Jurkat, Clone E6-1 (cell line): Measurements from ENCODE around the gene CTAG2. TPM values are rescaled to one million over a fixed set of nuclear protein-coding genes. Genes with fewer than 3 reads are reported as not detected.
"Not testable (repeated sequence)": the region's sequence is repeated elsewhere in the genome, so short reads cannot be mapped to it uniquely, and the experiment has no call there.

Source experiments
- DNase-seq: peaks from one replicate; pipeline ENCODE4 v3.0.0-alpha.2; 2011; ENCODE audit warnings: low read depth, low spot score
- H3K4me3 ChIP-seq: 2 replicates; pipeline ENCODE4 v1.5.1; 2011; ENCODE audit warnings: mild to moderate bottlenecking, low read length, control low read depth, moderate library complexity
- polyA plus RNA-seq: library from polyadenylated mRNA; unstranded; fragments of >200 nt; gene quantifications from one replicate; pipeline ENCODE4 v1.2.1, GENCODE V29; 2012; ENCODE audit warnings: missing spikeins; ENCODE audit not compliant: insufficient read length, insufficient read depth

CTAG2 gene
- not detected for polyA plus RNA-seq

DNA sequence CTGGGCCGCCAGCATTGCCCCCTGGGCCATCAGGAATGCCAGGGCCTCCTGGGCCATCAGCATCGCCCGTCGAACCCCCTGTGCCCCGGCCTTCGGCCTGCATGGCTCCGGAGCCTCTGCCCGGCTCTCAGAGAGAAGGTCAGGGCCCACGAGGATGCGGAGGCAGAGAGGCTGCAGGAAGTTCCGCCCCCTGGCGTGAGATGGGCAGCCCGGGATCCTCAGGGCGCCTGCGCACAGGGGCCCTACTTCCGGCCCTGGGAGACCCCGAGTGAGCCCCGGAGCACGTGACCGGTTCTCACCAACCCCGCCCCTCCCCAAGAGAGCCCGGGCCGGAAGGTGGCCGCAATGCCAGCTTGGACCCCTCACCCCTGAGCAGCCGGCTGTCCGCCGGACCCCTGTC, at the start of gene CTAG2:
Gene CTAG2, minus strand, starts transcription at position 167 of the 400 bp plus-strand sequence. Its CDS starts 64 bp downstream, at position 103.
- not testable (repeated sequence) for H3K4me3 ChIP-seq, DNase-seq

DNA sequence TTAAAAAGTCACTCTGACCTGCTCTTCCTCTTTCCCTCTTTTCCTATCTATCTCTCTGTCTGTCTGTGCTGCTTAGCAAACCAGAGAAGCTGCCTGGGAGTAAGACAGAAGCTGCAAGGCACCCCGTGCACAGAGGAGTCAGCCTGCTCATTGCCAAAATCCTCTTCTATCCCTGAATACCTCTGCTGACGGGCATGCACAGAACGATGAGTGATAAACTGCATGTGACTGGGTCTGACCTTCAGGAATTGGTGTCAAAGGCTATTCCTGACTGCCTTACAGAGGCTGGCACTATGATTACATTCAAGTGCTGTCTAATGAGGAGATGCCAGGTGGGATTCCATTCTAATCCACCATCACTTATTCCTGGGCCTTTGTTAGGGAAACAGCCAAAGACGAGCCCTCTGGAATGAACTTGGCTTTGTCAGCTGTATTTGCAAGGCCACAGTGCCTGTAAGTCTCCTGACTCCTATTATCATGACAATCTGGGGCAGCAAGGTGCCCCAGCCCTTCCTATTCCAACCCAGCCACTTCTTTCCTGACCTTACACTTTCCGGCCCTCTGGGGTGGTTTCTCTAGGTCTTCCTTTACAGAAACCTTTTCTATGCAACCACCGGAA, 45.4 kb upstream of the CTAG2 start:
- no peak overlapping the region for H3K4me3 ChIP-seq
- no peak for DNase-seq

DNA sequence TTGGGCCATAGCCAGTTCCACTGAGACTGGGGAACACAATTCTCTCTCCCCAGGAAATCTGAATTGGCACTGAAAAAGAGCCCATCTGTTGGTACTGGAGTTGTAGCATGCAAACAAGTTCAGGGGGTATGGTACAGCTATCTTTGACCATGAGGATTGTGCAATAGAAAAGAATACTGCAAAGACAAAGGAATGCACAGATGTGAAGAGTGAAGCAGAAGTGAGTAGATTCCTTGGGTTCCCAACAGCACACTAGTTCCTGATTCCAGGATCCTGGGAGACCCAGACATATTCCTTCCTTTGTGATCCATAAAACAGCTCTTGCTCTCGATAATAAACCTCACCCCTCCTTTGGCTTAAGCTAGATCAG, 43.3 kb upstream of the CTAG2 start:
- no peak for DNase-seq
- H3K4me3 ChIP-seq: no peak overlapping the region

DNA sequence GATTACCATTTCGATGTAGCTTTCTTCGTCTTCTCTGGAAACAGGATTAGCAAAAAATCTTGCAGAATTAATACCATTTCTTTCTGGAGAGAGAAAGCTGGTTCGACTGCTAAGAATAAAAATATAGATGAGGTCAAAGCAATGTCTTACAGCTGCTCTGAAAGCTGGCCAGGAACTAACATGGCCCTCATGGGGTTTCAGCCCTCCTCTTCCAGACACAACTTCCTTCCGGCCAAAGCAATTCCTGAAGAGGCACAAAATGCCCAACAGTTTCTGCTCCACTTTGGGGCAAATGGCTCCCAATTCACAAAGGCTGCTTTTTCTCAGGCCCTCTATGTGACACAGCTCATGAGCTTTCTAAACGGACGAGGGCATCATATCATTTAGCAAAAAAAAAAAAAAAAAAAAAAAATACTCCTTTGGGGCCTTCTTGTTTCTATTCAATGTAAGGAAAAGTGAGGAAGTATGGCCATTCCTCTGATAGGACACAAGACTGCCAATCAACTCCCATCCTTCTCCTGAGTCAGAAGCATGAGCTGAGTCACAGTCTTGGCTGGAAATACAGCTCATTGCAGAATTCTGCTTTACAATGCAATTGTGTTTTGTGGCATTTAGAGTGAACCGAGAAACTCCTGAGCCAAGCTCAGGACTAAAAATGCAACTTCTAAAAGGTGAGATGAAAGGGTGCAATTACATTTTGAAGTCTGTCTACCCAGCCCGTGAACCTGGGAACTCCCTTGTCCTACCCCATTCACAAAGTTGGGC, 42.7 kb upstream of the CTAG2 start:
- H3K4me3 ChIP-seq: no peak overlapping the region
- no peak for DNase-seq

DNA sequence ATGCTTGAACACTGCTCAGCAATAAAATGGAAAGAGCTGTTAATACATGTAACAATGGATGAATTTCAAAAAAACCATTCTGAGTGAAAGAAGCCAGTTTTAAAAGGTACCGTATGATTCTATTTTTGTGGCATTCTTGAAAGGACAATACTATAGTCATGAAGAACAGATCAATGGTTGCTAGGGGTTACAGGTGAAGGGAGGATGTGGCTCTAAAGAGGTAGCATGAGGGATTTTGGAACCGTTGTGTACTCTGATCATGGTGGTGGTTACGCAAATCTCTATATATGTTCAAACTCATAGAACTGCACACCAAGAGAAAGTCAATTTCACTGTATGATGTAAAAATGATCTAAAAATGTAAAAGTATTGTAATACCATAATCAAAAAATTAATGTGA, 40.0 kb upstream of the CTAG2 start:
- H3K4me3 ChIP-seq: no peak overlapping the region
- DNase-seq: peak; percentile 85

DNA sequence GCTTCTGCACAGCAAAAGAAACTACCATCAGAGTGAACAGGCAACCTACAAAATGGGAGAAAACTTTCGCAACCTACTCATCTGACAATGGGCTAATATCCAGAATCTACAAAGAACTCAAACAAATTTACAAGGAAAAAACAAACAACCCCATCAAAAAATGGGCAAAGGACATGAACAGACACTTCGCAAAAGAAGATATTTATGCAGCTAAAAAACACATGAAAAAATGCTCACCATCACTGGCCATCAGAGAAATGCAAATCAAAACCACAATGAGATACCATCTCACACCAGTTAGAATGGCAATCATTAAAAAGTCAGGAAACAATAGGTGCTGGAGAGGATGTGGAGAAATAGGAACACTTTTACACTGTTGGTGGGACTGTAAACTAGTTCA, 37.1 kb upstream of the CTAG2 start:
- not testable (repeated sequence) for DNase-seq, H3K4me3 ChIP-seq

DNA sequence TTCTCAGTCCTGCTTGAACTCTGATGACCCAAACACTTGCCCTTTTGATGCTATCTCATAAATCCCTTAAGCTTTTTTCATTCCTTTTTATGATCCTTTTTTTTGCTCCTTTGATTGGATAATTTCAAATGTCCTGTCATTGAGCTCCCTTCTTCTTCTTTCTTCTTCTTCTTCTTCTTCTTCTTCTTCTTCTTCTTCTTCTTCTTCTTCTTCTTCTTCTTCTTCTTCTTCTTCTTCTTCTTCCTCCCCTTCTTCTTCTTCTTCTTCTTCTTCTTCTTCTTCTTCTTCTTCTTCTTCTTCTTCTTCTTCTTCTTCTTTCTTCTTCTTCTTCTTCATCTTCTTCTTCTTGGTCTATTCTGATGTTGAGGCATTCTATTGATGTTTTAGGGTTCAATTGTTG, 18.7 kb upstream of the CTAG2 start:
- not testable (repeated sequence) for H3K4me3 ChIP-seq, DNase-seq

DNA sequence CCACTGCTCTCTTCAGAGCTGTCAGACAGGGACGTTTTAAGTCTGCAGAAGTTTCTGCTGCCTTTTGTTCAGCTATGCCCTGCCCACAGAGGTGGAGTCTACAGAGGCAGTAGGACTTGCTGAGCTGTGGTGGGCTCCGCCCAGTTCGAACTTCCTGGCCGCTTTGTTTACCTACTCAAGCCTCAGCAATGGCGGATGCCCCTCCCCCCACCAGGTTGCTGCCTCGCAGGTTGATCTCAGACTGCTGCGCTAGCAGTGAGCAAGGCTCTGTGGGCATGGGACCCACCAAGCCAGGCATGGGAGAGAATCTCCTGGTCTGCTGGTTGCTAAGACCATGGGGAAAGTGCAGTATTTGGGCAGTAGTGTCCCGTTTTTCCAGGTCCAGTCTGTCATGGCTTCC, 17.5 kb upstream of the CTAG2 start:
- not testable (repeated sequence) for DNase-seq, H3K4me3 ChIP-seq

DNA sequence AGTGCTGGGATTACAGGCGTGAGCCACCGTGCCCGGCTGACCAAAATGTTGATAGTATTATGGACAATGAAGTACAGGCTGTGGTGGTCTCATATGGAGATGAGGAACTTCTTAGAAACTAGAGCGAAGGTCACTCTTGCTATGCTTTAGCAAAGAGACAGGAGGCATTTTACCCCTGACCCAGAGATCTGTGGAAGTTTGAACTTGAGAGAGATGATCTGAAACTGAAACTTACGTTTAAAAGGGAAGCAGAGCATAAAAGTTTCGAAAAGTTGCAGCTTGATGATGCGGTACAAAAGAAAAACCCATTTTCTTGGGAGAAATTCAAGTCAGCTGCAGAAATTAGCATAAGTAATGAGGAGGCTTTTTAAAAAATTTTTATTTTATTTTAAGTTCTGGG, 8.5 kb upstream of the CTAG2 start:
- DNase-seq: no peak
- H3K4me3 ChIP-seq: no peak overlapping the region

DNA sequence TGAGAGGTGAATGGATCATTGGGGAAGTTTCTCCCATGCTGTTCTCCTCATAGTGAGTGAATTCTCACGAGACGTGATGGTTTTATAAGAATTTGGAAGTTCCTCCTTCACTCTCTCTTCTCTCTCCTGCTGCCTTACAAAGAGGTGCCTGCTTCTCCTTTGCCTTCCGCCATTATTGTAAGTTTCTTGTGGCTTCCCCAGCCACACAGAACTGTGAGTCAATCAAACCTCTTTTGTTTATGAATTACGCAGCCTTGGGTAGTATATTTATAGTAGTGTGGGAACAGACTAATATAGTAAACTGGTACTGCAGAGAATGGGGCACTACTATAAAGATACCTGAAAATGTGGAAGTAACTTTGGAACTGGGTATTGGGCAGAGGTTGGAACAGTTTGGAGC, 7.8 kb upstream of the CTAG2 start:
- H3K4me3 ChIP-seq: no peak overlapping the region
- DNase-seq: no peak

DNA sequence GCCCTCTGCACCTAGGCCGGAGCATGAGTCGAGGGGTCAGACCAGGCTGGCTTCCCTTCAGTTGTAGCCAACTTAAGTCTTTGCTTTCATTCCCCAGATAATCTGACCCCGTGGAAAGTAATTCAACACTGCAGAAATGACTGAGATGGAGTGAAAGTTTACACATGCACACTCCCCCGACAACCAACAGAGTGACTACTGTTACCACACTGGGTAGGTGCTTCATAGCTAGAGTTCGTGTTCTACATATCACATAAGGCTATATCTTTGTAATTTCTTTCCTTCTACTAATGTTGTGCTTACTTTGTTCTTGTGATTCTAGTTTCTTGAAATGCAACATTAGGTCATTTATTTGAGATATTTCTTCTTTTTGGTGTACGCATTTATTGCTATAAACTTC, 7.2 kb upstream of the CTAG2 start:
- DNase-seq: no peak
- no peak overlapping the region for H3K4me3 ChIP-seq

DNA sequence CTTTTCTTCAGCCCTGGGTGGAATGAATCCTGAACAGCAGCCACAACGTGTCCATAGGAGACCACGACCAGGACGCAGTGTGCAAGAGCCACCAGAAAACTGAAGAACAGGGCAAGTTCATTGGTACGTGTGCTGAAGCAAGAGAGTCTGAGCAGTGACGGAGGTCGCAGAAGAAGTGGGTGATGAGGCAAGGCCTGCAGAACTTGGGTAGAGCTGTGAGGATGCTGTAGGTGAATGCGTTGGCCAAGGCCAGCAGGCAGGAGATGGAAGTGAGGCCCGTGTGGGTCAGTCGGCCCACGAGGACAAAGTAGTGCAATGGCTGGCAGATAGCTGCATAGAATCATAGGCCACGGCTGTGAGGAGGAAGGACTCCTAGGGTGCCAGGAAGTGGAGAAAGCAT, 5.6 kb upstream of the CTAG2 start:
- no peak overlapping the region for H3K4me3 ChIP-seq
- DNase-seq: no peak

DNA sequence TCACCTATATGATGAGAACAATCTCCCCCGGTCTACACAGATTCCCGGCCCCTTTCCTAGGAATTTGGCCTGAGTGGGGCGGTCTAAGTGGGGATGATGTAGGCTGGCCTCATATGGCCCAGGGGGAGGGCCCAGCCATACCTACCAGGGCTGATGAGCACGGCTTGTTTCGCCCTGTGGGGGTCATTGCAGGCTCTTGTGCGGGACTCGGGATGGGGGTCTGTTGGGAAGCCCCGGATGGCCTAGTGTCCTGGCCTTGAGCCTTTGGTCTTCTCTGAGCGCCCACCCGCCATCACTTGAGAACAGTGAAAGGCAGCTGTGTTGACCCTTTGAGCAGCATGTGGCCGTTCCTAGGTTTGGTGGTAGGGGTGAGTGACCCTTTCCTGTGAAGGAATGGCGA, 4.8 kb upstream of the CTAG2 start:
- no peak for DNase-seq

DNA sequence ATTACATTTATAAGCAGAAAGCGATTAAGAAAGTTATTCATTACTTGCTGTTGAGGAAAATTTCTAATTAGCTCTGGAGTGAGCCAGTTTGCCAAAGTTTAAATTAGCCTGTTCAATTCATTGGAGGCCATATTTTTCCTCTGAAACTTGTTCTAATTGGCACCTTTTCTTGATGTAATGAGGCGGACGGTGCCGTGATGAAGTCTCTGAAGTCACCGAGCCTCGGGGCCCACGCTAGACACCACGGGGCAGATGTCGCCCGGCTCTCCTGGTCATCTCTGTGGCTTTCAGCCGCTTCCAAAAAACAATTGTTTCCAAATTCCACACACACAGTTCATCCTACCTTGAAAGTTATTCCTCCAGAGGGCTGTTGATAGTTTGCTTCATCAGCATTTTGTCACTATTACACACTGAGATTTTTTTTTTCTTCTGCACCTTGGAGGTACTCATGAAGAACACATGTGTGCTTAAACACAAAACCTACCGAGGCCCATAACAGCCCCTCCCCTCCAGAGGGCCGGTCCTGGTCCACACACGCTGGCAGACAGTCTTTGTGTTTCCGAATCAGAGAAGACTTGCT, 3.9 kb upstream of the CTAG2 start:
- H3K4me3 ChIP-seq: no peak overlapping the region
- DNase-seq: no peak

More for the DNA sequence above, 4.8 kb upstream of the CTAG2 start:
- H3K4me3 ChIP-seq: no peak overlapping the region

DNA sequence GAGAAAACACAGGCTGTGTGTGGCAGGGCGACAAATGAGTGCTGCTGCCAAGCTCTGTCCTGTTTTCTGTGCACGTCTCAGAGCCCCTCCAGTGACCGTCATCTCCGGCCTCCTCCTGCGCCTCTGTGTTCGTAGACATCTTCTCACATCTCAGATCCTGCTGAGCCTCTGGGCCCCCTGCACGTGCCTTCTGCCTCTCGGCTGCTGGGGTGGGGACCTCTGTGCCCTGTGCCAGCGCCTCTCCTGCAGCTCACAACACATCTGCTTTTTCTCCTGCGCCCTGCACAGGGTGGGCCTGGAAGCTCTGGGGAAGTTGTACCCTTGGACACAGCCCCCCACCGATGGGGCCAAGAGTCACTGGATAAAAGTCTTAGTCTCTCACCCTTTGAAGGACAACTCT, 2.4 kb upstream of the CTAG2 start:
- H3K4me3 ChIP-seq: no peak overlapping the region
- no peak for DNase-seq

DNA sequence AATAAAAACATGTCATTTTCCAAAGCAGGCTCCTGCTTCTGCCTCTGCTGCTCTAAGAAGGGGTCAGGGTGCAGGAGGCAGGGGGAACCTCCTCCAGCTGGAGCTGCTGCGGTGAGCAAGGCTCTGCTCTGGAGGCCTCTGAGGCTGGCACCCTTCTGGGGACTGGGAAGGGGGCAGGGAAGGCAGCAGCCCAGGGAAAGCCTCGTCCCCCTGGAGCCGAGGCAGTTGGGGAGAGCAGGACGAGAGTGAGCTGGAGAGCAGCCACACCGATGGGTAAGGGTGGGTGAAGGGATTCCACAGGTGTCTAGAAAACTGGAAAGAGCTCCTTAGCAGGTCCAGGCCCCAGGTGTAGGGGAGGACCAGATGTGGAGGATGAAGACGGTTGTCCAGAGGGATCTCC, 2.0 kb upstream of the CTAG2 start:
- H3K4me3 ChIP-seq: no peak overlapping the region

DNA sequence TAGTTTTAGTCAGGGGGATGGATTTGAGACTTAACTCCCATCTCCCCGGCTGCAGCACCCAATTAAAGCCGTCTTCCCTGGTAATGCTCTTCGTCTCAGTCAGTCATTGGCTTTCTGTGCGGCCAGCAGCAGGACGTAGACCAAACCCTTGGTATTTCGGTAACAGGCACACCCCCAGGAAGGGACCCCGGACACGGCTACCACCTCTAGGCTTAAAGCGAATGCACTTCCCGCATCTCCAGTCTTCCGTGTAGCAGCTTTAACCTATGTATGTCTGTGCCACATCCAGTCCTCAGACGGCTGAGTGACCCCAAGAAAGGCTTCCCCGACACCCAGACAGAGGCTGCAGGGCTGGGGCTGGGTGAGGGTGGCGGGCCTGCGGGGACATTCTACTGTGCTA, 1.5 kb upstream of the CTAG2 start:
- no peak overlapping the region for H3K4me3 ChIP-seq
- DNase-seq: no peak

More for the DNA sequence above, 2.0 kb upstream of the CTAG2 start:
- DNase-seq: no peak

DNA sequence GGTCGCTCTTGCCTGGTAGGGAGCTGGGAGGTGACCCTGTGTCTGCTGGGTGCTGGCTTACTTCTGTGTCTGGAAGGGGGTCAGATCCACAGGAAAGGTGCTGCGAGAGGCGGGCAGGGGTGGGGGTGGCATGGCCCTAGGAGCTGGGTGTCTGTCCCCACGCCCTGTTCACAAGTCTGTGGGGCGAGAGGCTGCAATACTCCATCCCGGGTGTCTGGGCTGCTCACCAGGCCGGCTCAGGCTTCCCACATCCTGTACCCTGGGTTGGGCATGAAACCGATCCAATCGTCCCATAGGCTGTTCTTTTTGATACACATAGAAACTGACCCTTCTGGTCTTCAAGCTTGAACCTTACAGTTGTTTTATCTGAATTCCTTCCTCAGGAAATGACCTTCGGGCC, 993 bp upstream of the CTAG2 start:
- no peak for DNase-seq
- no peak overlapping the region for H3K4me3 ChIP-seq

DNA sequence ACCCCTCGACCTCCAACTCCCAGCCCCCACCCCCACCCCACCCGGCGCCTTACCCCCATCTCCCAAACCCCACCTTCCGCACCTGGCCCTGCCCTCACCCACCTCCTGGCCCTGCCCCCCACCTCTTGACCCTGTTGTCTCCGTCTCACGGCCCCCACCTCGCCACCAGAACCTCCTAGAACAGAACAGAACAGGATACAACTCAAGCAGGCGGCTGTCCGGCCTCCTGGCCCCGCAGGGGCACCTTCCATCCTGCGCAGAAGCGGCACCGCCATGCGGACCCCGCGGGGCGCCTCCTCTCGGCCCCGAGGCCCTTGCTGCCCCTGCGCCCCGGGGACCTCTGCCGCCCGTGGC, 354 bp downstream of the CTAG2 start:
- H3K4me3 ChIP-seq: no peak overlapping the region
- DNase-seq: no peak

DNA sequence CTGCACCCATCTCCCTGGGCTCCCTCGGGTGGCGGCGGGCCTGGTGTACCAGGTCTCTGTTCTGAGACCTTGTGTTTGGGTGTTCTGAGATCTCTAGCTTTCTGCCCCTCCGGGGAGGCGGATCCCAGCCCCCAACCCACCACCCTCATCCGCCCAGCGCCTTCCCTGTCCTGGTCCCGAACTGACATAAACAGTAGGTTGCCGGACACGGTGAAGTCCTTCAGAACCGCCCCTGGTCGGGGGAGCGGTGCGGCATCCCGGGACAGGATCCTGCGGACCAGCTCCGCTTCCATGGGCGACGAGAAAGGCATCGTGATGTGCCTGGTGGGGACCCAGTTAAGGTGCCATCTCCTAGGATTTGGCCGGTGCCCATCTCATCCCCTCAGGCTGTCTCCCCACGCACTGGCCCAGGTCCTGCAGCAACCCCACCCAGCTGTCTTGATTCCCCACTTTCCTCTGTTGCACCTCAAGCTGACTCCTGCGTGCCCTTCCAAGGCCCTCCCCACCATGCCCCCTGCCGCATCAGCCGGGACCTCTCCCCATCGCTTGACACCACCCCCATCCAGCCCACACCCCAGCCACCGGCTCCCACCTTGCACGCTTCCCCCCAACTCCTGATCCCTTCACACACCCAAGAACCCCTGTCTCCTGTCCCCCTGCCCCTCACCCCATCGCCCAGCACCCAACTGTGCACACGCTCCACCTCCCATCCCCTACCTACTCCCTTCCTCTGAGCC, 900 bp downstream of the CTAG2 start:
- no peak overlapping the region for H3K4me3 ChIP-seq
- no peak for DNase-seq
